ENCODE results near the gene PLEKHA7.

The PLEKHA7 gene

GRCh38 chr11:16778286-16778685 lies 235.9 kb downstream of the PLEKHA7 start:
- Histone ChIP-seq H3K27me3 (no peaks in the 10 kb centered on the region), H3K36me3 (peaks cover 0 to 11% (median 0%) of the 10 kb centered on the region in 3 donors), H3K9me3 (no peaks in the 10 kb centered on the region), H3K4me3 (no peak overlapping the region), H3K27ac (no peak overlapping the region), H3K4me1 (peaks cover 0 to 6% (median 0%) of the 10 kb centered on the region in 4 donors)
- TF ChIP-seq CTCF (IDR thresholded peaks at IDR 0.05) = no peak
- intact Hi-C loops (cut with DNase I; ENCODE audit: low total_unique reads) = no loop called here
- peak in 1 of 2 donors; percentile 41 for DNase-seq

- intact Hi-C loops (cut with DNase I; ENCODE audit: low total_unique reads) = no loop called here
- Histone ChIP-seq H3K4me3 (no peak overlapping the region), H3K27me3 (no peaks in the 10 kb centered on the region), H3K9me3 (no peaks in the 10 kb centered on the region), H3K27ac (no peak overlapping the region), H3K4me1 (peaks cover 0 to 6% (median 0%) of the 10 kb centered on the region in 4 donors), H3K36me3 (peaks cover 0 to 11% (median 0%) of the 10 kb centered on the region in 3 donors)
- DNase-seq = peak in 1 of 2 donors; percentile 23
- TF ChIP-seq CTCF (IDR thresholded peaks at IDR 0.05) = no peak
Measured at GRCh38 chr11:16777613-16777975, 236.6 kb downstream of the PLEKHA7 start.

GRCh38 chr11:16776711-16777612 lies 237.3 kb downstream of the PLEKHA7 start:
- no peak overlapping the region for H3K27ac ChIP-seq
- H3K9me3 ChIP-seq = no peaks in the 10 kb centered on the region
- intact Hi-C loops (cut with DNase I; ENCODE audit: low total_unique reads) = no loop called here
- H3K27me3 ChIP-seq = no peaks in the 10 kb centered on the region
- H3K4me3 ChIP-seq = no peak overlapping the region
- H3K36me3 ChIP-seq = peaks cover 0 to 11% (median 0%) of the 10 kb centered on the region in 3 donors
- H3K4me1 ChIP-seq = peaks cover 0 to 6% (median 0%) of the 10 kb centered on the region in 4 donors
- peak in 1 of 2 donors; percentile 62 for DNase-seq
- no peak for TF ChIP-seq CTCF (IDR thresholded peaks at IDR 0.05)

GRCh38 chr11:16775614-16776283 lies 238.5 kb downstream of the PLEKHA7 start:
- intact Hi-C loops (cut with DNase I; ENCODE audit: low total_unique reads) = no loop called here
- H3K36me3 ChIP-seq = peaks cover 0 to 11% (median 0%) of the 10 kb centered on the region in 3 donors
- H3K27ac ChIP-seq = no peak overlapping the region
- no peak for TF ChIP-seq CTCF (IDR thresholded peaks at IDR 0.05)
- no peak overlapping the region for H3K4me3 ChIP-seq
- H3K9me3 ChIP-seq = no peaks in the 10 kb centered on the region
- no peaks in the 10 kb centered on the region for H3K27me3 ChIP-seq
- H3K4me1 ChIP-seq = peaks cover 0 to 6% (median 0%) of the 10 kb centered on the region in 4 donors
- DNase-seq = peak in 1 of 2 donors; percentile 48

GRCh38 chr11:16774936-16775613 lies 239.1 kb downstream of the PLEKHA7 start:
- no peak overlapping the region for H3K4me3 ChIP-seq
- TF ChIP-seq CTCF (IDR thresholded peaks at IDR 0.05) = no peak
- H3K9me3 ChIP-seq = no peaks in the 10 kb centered on the region
- intact Hi-C loops (cut with DNase I; ENCODE audit: low total_unique reads) = no loop called here
- no peaks in the 10 kb centered on the region for H3K27me3 ChIP-seq
- H3K36me3 ChIP-seq = peaks cover 0 to 11% (median 0%) of the 10 kb centered on the region in 3 donors
- DNase-seq = peak in 1 of 2 donors; percentile 39
- H3K27ac ChIP-seq = no peak overlapping the region
- H3K4me1 ChIP-seq = peaks cover 0 to 6% (median 0%) of the 10 kb centered on the region in 4 donors

All from tibial artery (tissue), 4 donors.